Astrocyte (in vitro differentiated cells and primary cell): ENCODE results near the gene TENM4.
A peak's percentile ranks its signal among the peaks of the same experiment; 100 is the strongest.

ENCODE experiments used
- CTCF ChIP-seq: IDR thresholded peaks from 2 replicates; pipeline ENCODE4 v1.5.1; 2011; ENCODE audit warnings: low read depth, mild to moderate bottlenecking, inconsistent platforms, low read length, moderate library complexity; ENCODE audit not compliant: insufficient read depth
- EZH2 ChIP-seq: IDR thresholded peaks from 2 replicates; pipeline ENCODE4 v1.6.1; 2012; ENCODE audit warnings: mild to moderate bottlenecking, low read length, inconsistent platforms; ENCODE audit not compliant: insufficient read depth

- TF ChIP-seq CTCF (peak; percentile 6), EZH2 (no peak)
These were observed 810.1 kb downstream of the TENM4 start for GRCh38 chr11:78630561-78631303.
